ENCODE measurements around the gene SLBP. TPM values are rescaled to one million over a fixed set of nuclear protein-coding genes. Genes with fewer than 3 reads are reported as not detected.

The SLBP gene
- total RNA-seq, 1 experiment from 2014 or later = 72.1 TPM

GRCh38 chr4:1720163-1720983 is 8.3 kb upstream of the SLBP start:
- Histone ChIP-seq H3K4me3 (peak overlapping the region; percentile 67), H3K27me3 (no peaks in the 10 kb centered on the region), H3K9me3 (no peaks in the 10 kb centered on the region), H3K36me3 (peaks cover 13% of the 10 kb centered on the region)
- peak; percentile 32 for DNase-seq

- Histone ChIP-seq H3K4me3 (no peak overlapping the region), H3K36me3 (peaks cover 6% of the 10 kb centered on the region), H3K27me3 (no peaks in the 10 kb centered on the region), H3K9me3 (no peaks in the 10 kb centered on the region)
- DNase-seq = no peak
Observed at GRCh38 chr4:1718095-1718850, 6.2 kb upstream of the SLBP start.

GRCh38 chr4:1717129-1718094 is 5.3 kb upstream of the SLBP start:
- H3K27me3 ChIP-seq = no peaks in the 10 kb centered on the region

GRCh38 chr4:1716065-1716945 is 4.2 kb upstream of the SLBP start:
- Histone ChIP-seq H3K9me3 (no peaks in the 10 kb centered on the region), H3K4me3 (no peak overlapping the region), H3K36me3 (peaks cover 3% of the 10 kb centered on the region; the same call in 1 of the 2 replicates), H3K27me3 (no peaks in the 10 kb centered on the region)
- DNase-seq = no peak

More at GRCh38 chr4:1717129-1718094, 5.3 kb upstream of the SLBP start:
- Histone ChIP-seq H3K4me3 (no peak overlapping the region), H3K9me3 (no peaks in the 10 kb centered on the region), H3K36me3 (peaks cover 3% of the 10 kb centered on the region; the same call in 1 of the 2 replicates)
- DNase-seq = no peak

- no peak for DNase-seq
- Histone ChIP-seq H3K36me3 (peaks cover 6% of the 10 kb centered on the region), H3K4me3 (no peak overlapping the region), H3K9me3 (no peaks in the 10 kb centered on the region), H3K27me3 (no peaks in the 10 kb centered on the region)
Observed at GRCh38 chr4:1715002-1715758, 3.1 kb upstream of the SLBP start.

- Histone ChIP-seq H3K27me3 (no peaks in the 10 kb centered on the region), H3K9me3 (no peaks in the 10 kb centered on the region), H3K4me3 (peak overlapping the region; percentile 64), H3K36me3 (peaks cover 11% of the 10 kb centered on the region)
- DNase-seq = no peak
Observed at GRCh38 chr4:1714303-1715001, 2.3 kb upstream of the SLBP start.

- peak overlapping the region; percentile 64 for H3K4me3 ChIP-seq
- peaks cover 15% of the 10 kb centered on the region for H3K36me3 ChIP-seq
- no peaks in the 10 kb centered on the region for H3K27me3 ChIP-seq
- DNase-seq = no peak
- no peaks in the 10 kb centered on the region for H3K9me3 ChIP-seq
Observed at GRCh38 chr4:1713003-1713851, 1.1 kb upstream of the SLBP start.

- no peak for DNase-seq
- no peaks in the 10 kb centered on the region for H3K27me3 ChIP-seq
- H3K4me3 ChIP-seq = peak overlapping the region; percentile 64
- H3K36me3 ChIP-seq = peaks cover 17% of the 10 kb centered on the region
- H3K9me3 ChIP-seq = no peaks in the 10 kb centered on the region
Observed at GRCh38 chr4:1711571-1712215, 426 bp downstream of the SLBP start.

- H3K4me3 ChIP-seq = peak overlapping the region; percentile 64
- no peaks in the 10 kb centered on the region for H3K9me3 ChIP-seq
- peaks cover 22% of the 10 kb centered on the region for H3K36me3 ChIP-seq
- no peak for DNase-seq
- H3K27me3 ChIP-seq = no peaks in the 10 kb centered on the region
Observed at GRCh38 chr4:1711055-1711570, 1.0 kb downstream of the SLBP start.

- peaks cover 42% of the 10 kb centered on the region for H3K36me3 ChIP-seq
- DNase-seq = no peak
Observed at GRCh38 chr4:1708581-1708980, 3.5 kb downstream of the SLBP start.

GRCh38 chr4:1706358-1706757 is 5.8 kb downstream of the SLBP start:
- no peak overlapping the region for H3K4me3 ChIP-seq
- DNase-seq = no peak
- H3K36me3 ChIP-seq = peaks cover 60% of the 10 kb centered on the region

More at GRCh38 chr4:1708581-1708980, 3.5 kb downstream of the SLBP start:
- H3K9me3 ChIP-seq = no peaks in the 10 kb centered on the region
- H3K4me3 ChIP-seq = no peak overlapping the region
- H3K27me3 ChIP-seq = no peaks in the 10 kb centered on the region

GRCh38 chr4:1705732-1706131 is 6.4 kb downstream of the SLBP start:
- Histone ChIP-seq H3K9me3 (no peaks in the 10 kb centered on the region), H3K36me3 (peaks cover 60% of the 10 kb centered on the region), H3K4me3 (no peak overlapping the region), H3K27me3 (no peaks in the 10 kb centered on the region)
- DNase-seq = no peak

More at GRCh38 chr4:1706358-1706757, 5.8 kb downstream of the SLBP start:
- H3K27me3 ChIP-seq = no peaks in the 10 kb centered on the region
- H3K9me3 ChIP-seq = no peaks in the 10 kb centered on the region

- peaks cover 56% of the 10 kb centered on the region for H3K36me3 ChIP-seq
- DNase-seq = no peak
- no peaks in the 10 kb centered on the region for H3K27me3 ChIP-seq
- no peaks in the 10 kb centered on the region for H3K9me3 ChIP-seq
- no peak overlapping the region for H3K4me3 ChIP-seq
Observed at GRCh38 chr4:1703867-1704266, 8.3 kb downstream of the SLBP start.
